ENCODE results near the gene MMAB. TPM values are rescaled to one million over a fixed set of nuclear protein-coding genes. Genes with fewer than 3 reads are reported as not detected.

Gene MMAB
- total RNA-seq, 1 donor from 2014 or later = 26.4 TPM

- peaks cover 60% of the 10 kb centered on the region for H3K27me3 Mint-ChIP-seq (ENCODE audit: low read depth)
- no peak for TF ChIP-seq CTCF (IDR thresholded peaks at IDR 0.05; ENCODE audit: unreplicated experiment)
- H3K4me1 Mint-ChIP-seq = peaks cover 9% of the 10 kb centered on the region
- DNase-seq (ENCODE audit: low spot score in 2 of 2, unreplicated experiment in 2 of 2) = no peak
- H3K9me3 Mint-ChIP-seq = no peaks in the 10 kb centered on the region
- no peak overlapping the region for H3K27ac Mint-ChIP-seq
- no peak overlapping the region for H3K4me3 Mint-ChIP-seq
- no peaks in the 10 kb centered on the region for H3K36me3 Mint-ChIP-seq
Observed at GRCh38 chr12:109617491-109617890, 44.2 kb upstream of the MMAB start.

GRCh38 chr12:109615556-109616229 lies 42.4 kb upstream of the MMAB start:
- peaks cover 60% of the 10 kb centered on the region for H3K27me3 Mint-ChIP-seq (ENCODE audit: low read depth)
- DNase-seq (ENCODE audit: low spot score in 2 of 2, unreplicated experiment in 2 of 2) = no peak
- H3K4me1 Mint-ChIP-seq = peaks cover 5% of the 10 kb centered on the region
- no peak for TF ChIP-seq CTCF (IDR thresholded peaks at IDR 0.05; ENCODE audit: unreplicated experiment)
- no peak overlapping the region for H3K27ac Mint-ChIP-seq
- H3K4me3 Mint-ChIP-seq = no peak overlapping the region
- H3K9me3 Mint-ChIP-seq = no peaks in the 10 kb centered on the region
- H3K36me3 Mint-ChIP-seq = no peaks in the 10 kb centered on the region

GRCh38 chr12:109613649-109614455 lies 40.5 kb upstream of the MMAB start:
- H3K36me3 Mint-ChIP-seq = no peaks in the 10 kb centered on the region
- no peak overlapping the region for H3K4me3 Mint-ChIP-seq
- TF ChIP-seq CTCF (IDR thresholded peaks at IDR 0.05; ENCODE audit: unreplicated experiment) = no peak
- no peaks in the 10 kb centered on the region for H3K9me3 Mint-ChIP-seq
- DNase-seq (ENCODE audit: low spot score in 2 of 2, unreplicated experiment in 2 of 2) = no peak
- H3K4me1 Mint-ChIP-seq = peaks cover 5% of the 10 kb centered on the region
- H3K27me3 Mint-ChIP-seq (ENCODE audit: low read depth) = peaks cover 63% of the 10 kb centered on the region
- no peak overlapping the region for H3K27ac Mint-ChIP-seq

- Mint-ChIP-seq H3K36me3 (no peaks in the 10 kb centered on the region), H3K4me3 (no peak overlapping the region), H3K4me1 (peaks cover 5% of the 10 kb centered on the region), H3K9me3 (no peaks in the 10 kb centered on the region), H3K27me3 (ENCODE audit: low read depth) (peaks cover 64% of the 10 kb centered on the region), H3K27ac (no peak overlapping the region)
- TF ChIP-seq CTCF (IDR thresholded peaks at IDR 0.05; ENCODE audit: unreplicated experiment) = no peak
- no peak for DNase-seq (ENCODE audit: low spot score in 2 of 2, unreplicated experiment in 2 of 2)
Observed at GRCh38 chr12:109612975-109613502, 39.7 kb upstream of the MMAB start.

- Mint-ChIP-seq H3K27ac (no peak overlapping the region), H3K9me3 (no peaks in the 10 kb centered on the region), H3K4me3 (no peak overlapping the region), H3K36me3 (no peaks in the 10 kb centered on the region), H3K27me3 (ENCODE audit: low read depth) (peaks cover 60% of the 10 kb centered on the region), H3K4me1 (peaks cover 5% of the 10 kb centered on the region)
- DNase-seq (ENCODE audit: low spot score in 2 of 2, unreplicated experiment in 2 of 2) = no peak
- TF ChIP-seq CTCF (IDR thresholded peaks at IDR 0.05; ENCODE audit: unreplicated experiment) = no peak
Observed at GRCh38 chr12:109612003-109612402, 38.7 kb upstream of the MMAB start.
